Esophagus squamous epithelium (tissue), 5 donors: ENCODE results near the gene ADAM12. TPM values are rescaled to one million over a fixed set of nuclear protein-coding genes. Genes with fewer than 3 reads are reported as not detected.

ENCODE experiments used
- DNase-seq: peaks from one replicate; lab custom pipeline; 2025; lab: John Stamatoyannopoulos, UW
- H3K27ac ChIP-seq, 4 donors: fragments of 200-600 bp; sonication (generic); one replicate each; pipeline ENCODE4 v1.5.1; 2016 to 2019; ENCODE audit warnings: mild to moderate bottlenecking in 1 of 4
- H3K27me3 ChIP-seq, 4 donors: fragments of 200-600 bp; sonication (generic); 1 replicate in 3 of 4; 2 replicates in 1 of 4; pipeline versions ENCODE4 v1.5.1 to v1.6.0; 2017 to 2021; ENCODE audit warnings: antibody characterized with exemption in 1 of 4
- H3K36me3 ChIP-seq, 3 donors: fragments of 200-600 bp; sonication (generic); one replicate each; pipeline ENCODE4 v1.5.1; 2016 to 2019
- H3K4me1 ChIP-seq, 3 donors: fragments of 200-600 bp; sonication (generic); one replicate each; pipeline ENCODE4 v1.5.1; 2017 to 2019
- H3K4me3 ChIP-seq, 4 donors: fragments of 200-600 bp; sonication (generic); 1 replicate in 3 of 4; 2 replicates in 1 of 4; pipeline ENCODE4 v1.5.1; 2016 to 2019; ENCODE audit warnings: mild to moderate bottlenecking in 2 of 4, moderate library complexity in 1 of 4
- H3K9me3 ChIP-seq, 3 donors: fragments of 200-600 bp; sonication (generic); one replicate each; pipeline ENCODE4 v1.5.1; 2016 to 2019
- POLR2A ChIP-seq, 4 donors: fragments of 450-650 bp; IDR thresholded peaks; one replicate each; pipeline ENCODE4 v1.6.1; 2017; ENCODE audit warnings: antibody characterized with exemption in 4 of 4, mild to moderate bottlenecking in 4 of 4, moderate library complexity in 3 of 4
- WGBS, 2 donors: methylation state at CpG; one replicate each; pipeline ENCODE4 v1.1.5; 2018; 5-methylcytosine and 5-hydroxymethylcytosine counted together
- intact Hi-C: fragments of 100-400 bp; cut with DNase I; formaldehyde crosslinking; loops from one replicate; pipeline ENCODE4 v1.15.0; 2022
- total RNA-seq, 4 donors: library from RNA; depleted of rRNA; stranded (reverse); fragments of >200 nt; gene quantifications; one replicate each; pipeline ENCODE4 v1.1.0, GENCODE V29; 2016
- TF ChIP-seq, protein P1 (sequence below), 6 experiments: fragments of 450-650 bp in 4 of 6; fragments of 200-600 bp in 2 of 6; sonication (generic) in 2 of 6; IDR thresholded peaks; one replicate each; pipeline ENCODE4 v1.5.1; 2016 to 2019; ENCODE audit warnings: antibody characterized with exemption in 6 of 6, mild to moderate bottlenecking in 4 of 6, moderate library complexity in 4 of 6
- donor health status: DM: yes; HTN: yes; CAD: no.

ADAM12 gene
- total RNA-seq, 4 donors from 2014 or later = 0.57 to 1.1 (median 0.76) TPM; not detected in 1

DNA sequence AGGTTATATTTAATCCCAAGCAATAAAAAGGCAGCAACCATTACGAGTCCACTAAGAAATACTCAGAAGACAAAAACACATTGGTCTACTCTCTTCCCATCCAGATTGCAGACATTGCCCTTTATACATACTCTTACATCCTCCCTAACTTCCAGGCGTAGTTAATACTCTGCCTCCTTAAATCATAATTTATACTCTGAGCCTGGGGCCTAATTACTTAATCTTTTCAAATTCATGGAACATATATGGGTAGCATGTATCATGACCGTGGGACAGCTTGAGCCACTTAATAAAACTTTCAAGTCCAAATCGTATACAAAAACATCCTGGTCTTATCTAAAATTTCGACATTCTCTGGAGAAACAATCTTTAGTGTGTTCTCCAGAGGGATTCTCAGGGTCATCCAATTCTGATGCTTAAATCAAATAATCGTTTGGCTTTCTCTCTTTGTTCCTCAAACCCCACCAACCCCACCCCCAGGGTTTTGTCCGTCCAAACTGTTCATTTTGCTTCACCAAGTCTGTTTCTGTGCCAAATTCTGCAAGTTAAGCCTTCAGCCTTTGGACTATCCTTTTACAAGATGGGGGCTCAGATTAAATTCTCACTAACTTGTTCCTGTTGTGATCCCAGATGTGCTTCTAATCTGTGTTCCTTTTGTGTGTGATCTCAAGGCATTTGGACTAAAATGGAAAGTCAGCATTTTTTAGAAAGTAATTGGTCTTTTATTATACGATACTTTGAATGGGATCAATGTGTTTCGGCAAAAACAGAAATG lies 86.4 kb downstream of the ADAM12 start:
- DNase-seq = no peak
- Histone ChIP-seq H3K27ac (no peak overlapping the region), H3K4me1 (no peaks in the 10 kb centered on the region), H3K4me3 (no peak overlapping the region), H3K9me3 (no peaks in the 10 kb centered on the region), H3K36me3 (no peaks in the 10 kb centered on the region), H3K27me3 (no peaks in the 10 kb centered on the region)
- intact Hi-C loops = no loop called here
- WGBS, 2 donors = 69 to 70% methylated on average over 9 of the region's 9 CpGs
- TF ChIP-seq POLR2A (IDR thresholded peaks at IDR 0.05) = no peak
- TF ChIP-seq, protein P1, sequence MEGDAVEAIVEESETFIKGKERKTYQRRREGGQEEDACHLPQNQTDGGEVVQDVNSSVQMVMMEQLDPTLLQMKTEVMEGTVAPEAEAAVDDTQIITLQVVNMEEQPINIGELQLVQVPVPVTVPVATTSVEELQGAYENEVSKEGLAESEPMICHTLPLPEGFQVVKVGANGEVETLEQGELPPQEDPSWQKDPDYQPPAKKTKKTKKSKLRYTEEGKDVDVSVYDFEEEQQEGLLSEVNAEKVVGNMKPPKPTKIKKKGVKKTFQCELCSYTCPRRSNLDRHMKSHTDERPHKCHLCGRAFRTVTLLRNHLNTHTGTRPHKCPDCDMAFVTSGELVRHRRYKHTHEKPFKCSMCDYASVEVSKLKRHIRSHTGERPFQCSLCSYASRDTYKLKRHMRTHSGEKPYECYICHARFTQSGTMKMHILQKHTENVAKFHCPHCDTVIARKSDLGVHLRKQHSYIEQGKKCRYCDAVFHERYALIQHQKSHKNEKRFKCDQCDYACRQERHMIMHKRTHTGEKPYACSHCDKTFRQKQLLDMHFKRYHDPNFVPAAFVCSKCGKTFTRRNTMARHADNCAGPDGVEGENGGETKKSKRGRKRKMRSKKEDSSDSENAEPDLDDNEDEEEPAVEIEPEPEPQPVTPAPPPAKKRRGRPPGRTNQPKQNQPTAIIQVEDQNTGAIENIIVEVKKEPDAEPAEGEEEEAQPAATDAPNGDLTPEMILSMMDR (IDR thresholded peaks at IDR 0.05) = no peak

DNA sequence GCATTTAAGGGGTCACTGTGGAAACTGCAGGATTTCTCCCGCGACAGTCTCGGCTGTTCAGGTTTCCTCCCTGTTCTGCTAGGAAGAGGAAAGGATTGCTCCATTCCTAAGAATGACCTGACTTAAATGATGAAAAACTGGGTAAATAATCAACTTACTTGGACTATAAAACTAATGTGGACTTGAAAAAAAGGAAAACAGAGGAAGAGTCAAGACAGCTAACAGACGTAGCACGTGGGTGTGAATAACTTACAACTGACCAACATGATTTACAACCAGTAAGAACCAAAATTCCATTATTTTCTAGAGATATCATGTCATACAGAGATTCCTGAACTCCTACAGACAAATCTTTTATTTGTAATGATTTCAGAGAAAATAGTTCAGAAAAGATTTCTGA lies 93.8 kb downstream of the ADAM12 start:
- no peak for DNase-seq
- Histone ChIP-seq H3K27ac (no peak overlapping the region), H3K9me3 (no peaks in the 10 kb centered on the region), H3K4me3 (no peak overlapping the region), H3K36me3 (no peaks in the 10 kb centered on the region), H3K27me3 (no peaks in the 10 kb centered on the region), H3K4me1 (no peaks in the 10 kb centered on the region)
- 72 to 83% methylated on average over 5 of the region's 5 CpGs for WGBS, 2 donors
- intact Hi-C loops = no loop called here
- no peak for TF ChIP-seq POLR2A (IDR thresholded peaks at IDR 0.05)
- TF ChIP-seq, protein P1 (IDR thresholded peaks at IDR 0.05) = no peak

DNA sequence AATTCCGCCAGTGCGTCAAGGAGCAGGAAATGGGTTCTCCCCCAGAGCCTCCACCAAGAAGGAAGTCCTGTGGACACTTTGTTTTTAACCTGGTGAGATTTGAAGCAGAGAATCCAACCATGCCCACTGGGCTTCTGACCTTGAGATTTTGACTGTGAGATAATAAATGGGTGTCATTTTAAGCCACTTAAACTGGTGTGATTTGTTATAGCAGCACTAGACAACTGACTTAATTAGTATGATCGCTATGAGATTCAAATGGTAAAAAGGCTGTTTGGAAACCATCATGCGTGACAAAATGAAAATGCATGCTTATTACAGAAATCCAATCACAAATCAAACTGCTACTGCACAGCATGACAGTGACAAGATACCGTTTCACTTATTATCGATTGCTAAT lies 98.0 kb downstream of the ADAM12 start:
- H3K4me3 ChIP-seq = no peak overlapping the region
- 92% methylated on average over 6 of the region's 6 CpGs for WGBS, 2 donors

DNA sequence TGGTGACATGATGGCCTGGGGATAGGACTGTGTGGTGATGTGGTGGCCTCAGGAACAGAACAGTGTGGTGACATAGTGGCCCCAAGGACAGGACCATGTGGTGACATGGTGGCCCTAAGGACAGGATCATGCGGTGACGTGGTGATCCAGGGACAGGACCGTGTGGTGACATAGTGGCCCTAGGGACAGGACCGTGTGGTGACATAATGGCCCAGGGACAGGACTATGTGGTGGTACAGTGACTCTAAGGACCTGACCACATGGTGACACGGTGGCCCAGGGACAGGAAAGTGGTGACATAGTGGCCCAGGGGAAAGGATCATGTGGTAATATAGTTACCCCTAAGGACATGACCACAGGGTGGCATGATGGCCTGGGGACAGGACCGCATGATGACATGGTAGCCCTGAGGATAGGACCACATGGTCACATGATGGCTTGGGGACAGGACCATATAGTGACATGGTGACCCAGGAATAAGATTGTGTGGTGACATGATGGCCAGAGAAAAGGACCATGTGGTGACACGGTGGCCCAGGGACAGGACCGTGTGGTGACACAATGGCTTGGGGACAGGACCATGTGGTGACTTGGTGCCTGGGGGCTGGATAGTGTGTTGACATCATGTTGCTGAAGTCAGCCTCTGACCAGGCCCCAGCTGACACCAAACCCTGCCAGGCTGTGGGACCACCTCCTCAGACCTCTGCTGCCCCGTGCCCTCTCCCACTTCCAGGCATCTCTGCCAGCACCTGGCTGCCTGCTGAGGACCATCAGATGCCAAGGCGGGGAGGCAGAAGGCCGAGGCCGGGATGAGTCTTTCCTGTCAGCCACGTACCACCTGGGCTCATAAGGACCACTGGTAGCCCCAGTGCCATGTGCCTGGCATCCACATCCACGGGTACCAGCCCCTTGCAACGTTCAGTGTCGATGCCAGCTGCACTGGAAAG lies 99.5 kb downstream of the ADAM12 start:
- no peak for DNase-seq
- TF ChIP-seq, protein P1 (IDR thresholded peaks at IDR 0.05) = no peak
- no peak for TF ChIP-seq POLR2A (IDR thresholded peaks at IDR 0.05)

More for the DNA sequence above, 98.0 kb downstream of the ADAM12 start:
- no peak for DNase-seq
- no peak overlapping the region for H3K27ac ChIP-seq
- intact Hi-C loops = no loop called here
- H3K27me3 ChIP-seq = no peaks in the 10 kb centered on the region
- TF ChIP-seq POLR2A (IDR thresholded peaks at IDR 0.05) = no peak
- no peaks in the 10 kb centered on the region for H3K9me3 ChIP-seq
- no peaks in the 10 kb centered on the region for H3K4me1 ChIP-seq
- H3K36me3 ChIP-seq = no peaks in the 10 kb centered on the region

GRCh38 chr10:126286256-126286780 lies 102.0 kb downstream of the ADAM12 start:
- Histone ChIP-seq H3K9me3 (no peaks in the 10 kb centered on the region), H3K36me3 (no peaks in the 10 kb centered on the region), H3K4me3 (no peak overlapping the region), H3K27ac (no peak overlapping the region), H3K4me1 (no peaks in the 10 kb centered on the region), H3K27me3 (no peaks in the 10 kb centered on the region)
- intact Hi-C loops = no loop called here
- WGBS, 2 donors = 67 to 76% methylated on average over 6 of the region's 6 CpGs
- TF ChIP-seq POLR2A (IDR thresholded peaks at IDR 0.05) = no peak
- TF ChIP-seq, protein P1 (IDR thresholded peaks at IDR 0.05) = no peak
- no peak for DNase-seq

More for the DNA sequence above, 99.5 kb downstream of the ADAM12 start:
- intact Hi-C loops = no loop called here
- H3K4me3 ChIP-seq = no peak overlapping the region
- WGBS, 2 donors = 78 to 89% methylated on average over 10 to 16 of the region's 16 CpGs
- no peaks in the 10 kb centered on the region for H3K4me1 ChIP-seq
- H3K9me3 ChIP-seq = no peaks in the 10 kb centered on the region
- H3K27ac ChIP-seq = no peak overlapping the region
- H3K36me3 ChIP-seq = no peaks in the 10 kb centered on the region
- no peaks in the 10 kb centered on the region for H3K27me3 ChIP-seq
